Stimulated activated naive B cell treated with anti-CD40 and anti-IgM and Interleukin-4, amounts not matched to agents 10 μg/mL and 1 μg/mL and 100 μg/mL, for 72 hours (primary cell): ENCODE data around the gene TSPAN3.

ENCODE experiments used
- ATAC-seq, 2 donors: fragments of 150-1000 bp; cut with Tn5 transposase; replicated peaks; 2 replicates each; pipeline ENCODE4 v1.10.0; 2021; ENCODE audit warnings: moderate library complexity in 1 of 2
- DNase-seq: peaks from one replicate; pipeline ENCODE4 v3.0.0; 2021
- H3K27ac Mint-ChIP-seq: one replicate; pipeline ENCODE4 v1.8.0; 2022; ENCODE audit warnings: mild to moderate bottlenecking, mixed read lengths
- H3K27me3 Mint-ChIP-seq, 2 donors: one replicate each; pipeline ENCODE4 v1.8.0; 2022; ENCODE audit warnings: mixed read lengths in 2 of 2
- H3K36me3 Mint-ChIP-seq, 2 donors: one replicate each; pipeline ENCODE4 v1.8.0; 2022; ENCODE audit warnings: mixed read lengths in 2 of 2, mild to moderate bottlenecking in 1 of 2
- H3K4me1 Mint-ChIP-seq, 2 donors: one replicate each; pipeline ENCODE4 v1.8.0; 2022; ENCODE audit warnings: mixed read lengths in 2 of 2, mild to moderate bottlenecking in 1 of 2
- H3K4me3 Mint-ChIP-seq, 2 donors: one replicate each; pipeline ENCODE4 v1.8.0; 2022; ENCODE audit warnings: mild to moderate bottlenecking in 2 of 2, mixed read lengths in 2 of 2, moderate library complexity in 1 of 2
- H3K9me3 Mint-ChIP-seq, 2 donors: one replicate each; pipeline ENCODE4 v1.8.0; 2022; ENCODE audit warnings: mixed read lengths in 2 of 2, mild to moderate bottlenecking in 1 of 2

TSPAN3 gene

GRCh38 chr15:77013776-77014131 lies 57.2 kb downstream of the TSPAN3 start:
- peaks cover 16 to 38% of the 10 kb centered on the region in 2 donors for H3K36me3 Mint-ChIP-seq
- no peaks in the 10 kb centered on the region for H3K27me3 Mint-ChIP-seq
- peak overlapping the region; percentile 86 for H3K27ac Mint-ChIP-seq
- H3K9me3 Mint-ChIP-seq = no peaks in the 10 kb centered on the region
- DNase-seq (peak; percentile 63), ATAC-seq (peak; percentile 84 to 87)
- H3K4me1 Mint-ChIP-seq = peaks cover 75 to 81% of the 10 kb centered on the region in 2 donors
- peak overlapping the region; percentile 61 to 62 for H3K4me3 Mint-ChIP-seq

GRCh38 chr15:77012868-77013267 lies 58.0 kb downstream of the TSPAN3 start:
- Mint-ChIP-seq H3K4me3 (peak overlapping the region; percentile 17 to 28), H3K27ac (no peak overlapping the region), H3K9me3 (no peaks in the 10 kb centered on the region), H3K36me3 (peaks cover 9 to 30% of the 10 kb centered on the region in 2 donors), H3K4me1 (peaks cover 70 to 73% of the 10 kb centered on the region in 2 donors), H3K27me3 (no peaks in the 10 kb centered on the region)
- no peak for ATAC-seq
- DNase-seq = no peak

GRCh38 chr15:77012117-77012712 lies 58.7 kb downstream of the TSPAN3 start:
- Mint-ChIP-seq H3K27me3 (no peaks in the 10 kb centered on the region), H3K9me3 (no peaks in the 10 kb centered on the region), H3K4me1 (peaks cover 67 to 70% of the 10 kb centered on the region in 2 donors), H3K36me3 (peaks cover 9 to 30% of the 10 kb centered on the region in 2 donors), H3K4me3 (no peak overlapping the region), H3K27ac (no peak overlapping the region)
- ATAC-seq (no peak), DNase-seq (no peak)

DNA sequence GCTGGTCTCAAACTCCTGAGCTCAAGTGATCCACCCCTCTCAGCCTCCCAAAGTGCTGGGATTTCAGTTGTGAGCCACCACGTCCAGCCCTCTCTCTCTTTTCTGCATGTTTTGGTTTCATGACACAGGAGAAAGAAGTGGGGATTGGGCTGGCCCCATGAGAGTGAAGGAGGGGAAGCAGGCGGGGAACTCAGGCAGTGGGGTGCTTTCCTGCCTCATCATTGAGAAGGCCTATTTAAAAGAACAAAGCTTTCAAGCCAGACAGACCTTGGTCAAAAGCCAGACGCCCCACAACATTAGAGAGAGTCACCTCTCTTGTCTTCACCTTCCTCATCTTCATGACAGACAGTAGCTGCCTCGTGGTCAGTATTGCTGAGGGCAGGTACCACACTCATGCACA lies 60.1 kb downstream of the TSPAN3 start:
- no peak for DNase-seq
- Mint-ChIP-seq H3K9me3 (no peaks in the 10 kb centered on the region), H3K4me3 (no peak overlapping the region), H3K27ac (peak overlapping the region; percentile 84), H3K4me1 (peaks cover 63 to 69% of the 10 kb centered on the region in 2 donors), H3K27me3 (no peaks in the 10 kb centered on the region), H3K36me3 (peaks cover 9 to 30% of the 10 kb centered on the region in 2 donors)
- no peak for ATAC-seq

DNA sequence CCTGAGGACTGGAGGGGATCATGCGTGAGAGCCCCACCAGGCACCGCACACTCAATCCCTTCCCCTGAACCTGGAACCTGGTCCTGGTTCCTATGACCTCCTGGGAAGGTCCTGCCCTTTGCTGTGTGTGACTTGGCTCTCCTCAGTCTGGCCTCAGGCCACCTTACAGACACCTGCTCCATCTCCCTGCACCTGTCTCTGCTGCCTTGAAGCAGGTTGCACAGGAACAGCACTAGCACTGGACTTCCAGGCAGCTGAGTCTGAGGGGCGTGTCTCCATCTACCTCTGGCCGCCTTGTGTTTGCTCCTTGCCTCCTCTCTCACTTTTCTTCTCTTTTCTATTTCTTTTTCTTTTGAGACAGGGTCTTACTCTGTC lies 60.6 kb downstream of the TSPAN3 start:
- Mint-ChIP-seq H3K4me1 (peaks cover 57 to 63% of the 10 kb centered on the region in 2 donors), H3K27ac (peak overlapping the region; percentile 84), H3K36me3 (peaks cover 9 to 30% of the 10 kb centered on the region in 2 donors), H3K4me3 (no peak overlapping the region), H3K9me3 (no peaks in the 10 kb centered on the region), H3K27me3 (no peaks in the 10 kb centered on the region)
- DNase-seq (no peak), ATAC-seq (no peak)

DNA sequence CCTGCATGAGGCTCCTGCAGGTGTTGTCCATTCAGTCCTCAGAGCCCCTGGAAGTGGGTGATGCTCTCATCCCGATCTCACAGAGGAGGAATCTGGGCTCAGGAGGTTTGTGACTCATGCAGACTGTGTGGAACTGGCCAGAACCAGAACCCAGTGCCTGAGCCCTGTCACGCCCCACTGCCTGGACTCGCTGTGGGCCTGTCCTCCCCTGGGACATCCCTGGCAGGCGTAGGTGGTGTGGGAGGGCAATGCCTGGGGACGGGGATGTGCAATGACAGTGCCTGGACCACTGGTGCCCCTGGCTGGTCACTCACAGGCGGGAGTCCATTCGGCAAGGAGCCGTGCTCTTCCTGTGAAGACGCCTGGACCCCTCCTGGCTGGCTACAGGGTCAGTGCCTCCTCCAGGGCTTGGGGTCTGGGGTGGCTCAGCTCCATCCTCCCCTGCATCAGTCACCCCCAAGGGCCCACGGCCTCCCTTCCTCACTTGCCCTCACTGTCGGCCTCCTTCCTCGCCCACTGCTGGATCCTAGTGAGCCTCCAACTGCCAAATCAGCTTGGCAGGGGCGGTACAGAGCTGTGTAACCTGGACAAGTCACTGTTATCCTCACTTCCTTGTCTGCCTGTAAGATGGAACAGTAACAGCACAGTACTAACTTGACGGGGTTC lies 61.1 kb downstream of the TSPAN3 start:
- no peak overlapping the region for H3K4me3 Mint-ChIP-seq
- ATAC-seq = no peak

GRCh38 chr15:77009176-77009575 lies 61.7 kb downstream of the TSPAN3 start:
- Mint-ChIP-seq H3K27ac (no peak overlapping the region), H3K36me3 (peaks cover 10 to 37% of the 10 kb centered on the region in 2 donors), H3K9me3 (peaks cover 0 to 2% of the 10 kb centered on the region in 2 donors), H3K4me3 (no peak overlapping the region), H3K27me3 (no peaks in the 10 kb centered on the region), H3K4me1 (peaks cover 55 to 61% of the 10 kb centered on the region in 2 donors)
- ATAC-seq = no peak
- DNase-seq = no peak

More for the DNA sequence above, 61.1 kb downstream of the TSPAN3 start:
- H3K9me3 Mint-ChIP-seq = no peaks in the 10 kb centered on the region
- DNase-seq = no peak
- H3K36me3 Mint-ChIP-seq = peaks cover 9 to 31% of the 10 kb centered on the region in 2 donors
- H3K27ac Mint-ChIP-seq = peak overlapping the region; percentile 84
- H3K4me1 Mint-ChIP-seq = peaks cover 55 to 61% of the 10 kb centered on the region in 2 donors
- no peaks in the 10 kb centered on the region for H3K27me3 Mint-ChIP-seq

- peak overlapping the region in 1 of 2 donors; percentile 29 for H3K4me3 Mint-ChIP-seq
- H3K27ac Mint-ChIP-seq = peak overlapping the region; percentile 52
- DNase-seq = no peak
- no peaks in the 10 kb centered on the region for H3K27me3 Mint-ChIP-seq
- ATAC-seq = no peak
- H3K9me3 Mint-ChIP-seq = peaks cover 0 to 4% of the 10 kb centered on the region in 2 donors
- peaks cover 43 to 57% of the 10 kb centered on the region in 2 donors for H3K4me1 Mint-ChIP-seq
- H3K36me3 Mint-ChIP-seq = peaks cover 11 to 31% of the 10 kb centered on the region in 2 donors
Measured at GRCh38 chr15:77004189-77004588, 66.7 kb downstream of the TSPAN3 start.

GRCh38 chr15:77002954-77003912 lies 67.7 kb downstream of the TSPAN3 start:
- H3K27me3 Mint-ChIP-seq = no peaks in the 10 kb centered on the region
- peak overlapping the region; percentile 97 for H3K27ac Mint-ChIP-seq
- H3K4me3 Mint-ChIP-seq = peak overlapping the region; percentile 50 to 67
- peaks cover 11 to 35% of the 10 kb centered on the region in 2 donors for H3K36me3 Mint-ChIP-seq
- ATAC-seq (peak; percentile 91 to 94), DNase-seq (peak; percentile 69)
- peaks cover 0 to 4% of the 10 kb centered on the region in 2 donors for H3K9me3 Mint-ChIP-seq
- peaks cover 46 to 58% of the 10 kb centered on the region in 2 donors for H3K4me1 Mint-ChIP-seq

- peaks cover 54 to 66% of the 10 kb centered on the region in 2 donors for H3K4me1 Mint-ChIP-seq
- H3K27ac Mint-ChIP-seq = peak overlapping the region; percentile 97
- peaks cover 11 to 35% of the 10 kb centered on the region in 2 donors for H3K36me3 Mint-ChIP-seq
- ATAC-seq = peak; percentile 49 to 67
- DNase-seq = peak; percentile 61
- H3K27me3 Mint-ChIP-seq = no peaks in the 10 kb centered on the region
- H3K4me3 Mint-ChIP-seq = peak overlapping the region; percentile 25 to 67
- peaks cover 0 to 4% of the 10 kb centered on the region in 2 donors for H3K9me3 Mint-ChIP-seq
Measured at GRCh38 chr15:77002436-77002835, 68.5 kb downstream of the TSPAN3 start.

GRCh38 chr15:77001966-77002365 lies 68.9 kb downstream of the TSPAN3 start:
- H3K4me3 Mint-ChIP-seq = peak overlapping the region in 1 of 2 donors; percentile 26
- H3K27me3 Mint-ChIP-seq = no peaks in the 10 kb centered on the region
- H3K4me1 Mint-ChIP-seq = peaks cover 57 to 71% of the 10 kb centered on the region in 2 donors
- H3K27ac Mint-ChIP-seq = no peak overlapping the region
- no peak for DNase-seq
- H3K36me3 Mint-ChIP-seq = peaks cover 11 to 35% of the 10 kb centered on the region in 2 donors
- ATAC-seq = no peak
- H3K9me3 Mint-ChIP-seq = peaks cover 0 to 4% of the 10 kb centered on the region in 2 donors

GRCh38 chr15:77001351-77001750 lies 69.6 kb downstream of the TSPAN3 start:
- Mint-ChIP-seq H3K9me3 (peaks cover 0 to 4% of the 10 kb centered on the region in 2 donors), H3K4me1 (peaks cover 60 to 77% of the 10 kb centered on the region in 2 donors), H3K27me3 (no peaks in the 10 kb centered on the region), H3K27ac (no peak overlapping the region), H3K36me3 (peaks cover 11 to 35% of the 10 kb centered on the region in 2 donors), H3K4me3 (peak overlapping the region in 1 of 2 donors; percentile 7)
- DNase-seq (no peak), ATAC-seq (no peak)

DNA sequence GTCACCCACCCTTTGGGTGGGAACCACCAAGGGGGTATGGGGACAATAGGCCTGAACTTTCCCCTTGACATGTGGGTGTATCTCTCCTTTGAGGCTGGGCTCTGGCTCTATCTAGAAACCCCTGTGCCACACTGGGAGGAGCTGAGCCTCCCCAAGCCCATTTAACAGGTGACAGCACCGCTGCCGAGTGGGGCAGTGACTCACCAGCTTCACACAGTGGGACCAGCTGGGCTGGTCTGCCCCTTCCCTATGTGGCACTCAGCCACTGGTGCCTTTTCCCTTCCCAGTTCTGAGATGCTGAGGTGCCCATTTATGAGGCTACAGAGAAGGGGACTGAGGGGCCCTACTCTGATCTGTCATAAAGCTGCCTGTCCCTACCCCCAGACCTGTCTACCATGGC lies 70.9 kb downstream of the TSPAN3 start:
- DNase-seq (no peak), ATAC-seq (no peak)
- H3K36me3 Mint-ChIP-seq = peaks cover 11 to 35% of the 10 kb centered on the region in 2 donors
- peaks cover 0 to 4% of the 10 kb centered on the region in 2 donors for H3K9me3 Mint-ChIP-seq
- peaks cover 67 to 90% of the 10 kb centered on the region in 2 donors for H3K4me1 Mint-ChIP-seq
- no peaks in the 10 kb centered on the region for H3K27me3 Mint-ChIP-seq
- H3K27ac Mint-ChIP-seq = no peak overlapping the region
- H3K4me3 Mint-ChIP-seq = no peak overlapping the region

DNA sequence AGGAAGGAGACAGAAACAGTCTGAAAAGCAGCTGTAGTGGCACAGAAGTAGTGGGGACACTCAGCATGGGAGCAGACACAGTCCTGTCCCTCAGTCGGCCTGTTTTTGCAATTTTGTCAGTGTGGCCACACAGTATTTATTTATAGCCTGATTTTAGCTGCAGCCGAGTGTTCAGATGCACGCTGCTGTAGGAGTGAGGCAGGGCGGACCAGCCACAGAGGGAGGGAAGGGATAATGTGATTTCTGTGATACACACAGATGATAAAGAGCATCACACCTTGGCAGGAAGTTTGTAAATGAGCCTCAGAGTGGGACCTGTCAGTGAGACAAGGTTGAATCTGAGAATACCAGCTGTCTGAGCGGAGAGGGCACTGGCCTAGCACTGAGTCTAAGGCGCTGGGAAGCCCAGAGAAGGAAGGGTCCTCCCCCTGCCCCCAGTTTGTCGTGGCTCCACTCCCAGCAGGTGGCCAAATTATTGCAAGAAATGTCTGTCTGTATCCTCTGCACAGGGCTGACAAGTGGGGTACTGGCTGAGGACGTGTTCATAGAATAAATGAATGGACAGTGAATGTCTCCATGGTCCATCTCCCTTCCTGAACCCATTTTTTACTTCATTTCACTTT lies 72.1 kb downstream of the TSPAN3 start:
- DNase-seq (no peak), ATAC-seq (no peak)
- Mint-ChIP-seq H3K27me3 (no peaks in the 10 kb centered on the region), H3K4me3 (no peak overlapping the region), H3K9me3 (no peaks in the 10 kb centered on the region), H3K4me1 (peaks cover 68 to 90% of the 10 kb centered on the region in 2 donors), H3K27ac (no peak overlapping the region), H3K36me3 (peaks cover 6 to 24% of the 10 kb centered on the region in 2 donors)
